Tibial artery (tissue), 4 donors: ENCODE results near the gene DEPDC1.
"Not testable (repeated sequence)": the region's sequence is repeated elsewhere in the genome, so short reads cannot be mapped to it uniquely, and the experiment has no call there.

Source experiments
- DNase-seq, 2 donors: peaks; one replicate each; pipeline ENCODE4 v3.0.0-alpha.2; 2019
- H3K27ac ChIP-seq, 2 donors: fragments of 200-600 bp; sonication (generic) in 1 of 2; 1 replicate in 1 of 2; 2 replicates in 1 of 2; pipeline ENCODE4 v1.5.1; 2018 to 2019; ENCODE audit warnings: mild to moderate bottlenecking in 1 of 2
- H3K27me3 ChIP-seq, 2 donors: fragments of 200-600 bp; sonication (generic) in 1 of 2; one replicate each; pipeline versions ENCODE4 v1.5.1 to v1.6.0; 2016 to 2019
- H3K36me3 ChIP-seq, 3 donors: fragments of 200-600 bp; sonication (generic) in 2 of 3; one replicate each; pipeline ENCODE4 v1.5.1; 2016 to 2019; ENCODE audit warnings: mild to moderate bottlenecking in 2 of 3
- H3K4me1 ChIP-seq, 4 donors: fragments of 200-600 bp; sonication (generic) in 2 of 4; 1 replicate in 3 of 4; 2 replicates in 1 of 4; pipeline ENCODE4 v1.5.1; 2016 to 2019
- H3K4me3 ChIP-seq, 2 donors: fragments of 200-600 bp; sonication (generic) in 1 of 2; 1 replicate in 1 of 2; 2 replicates in 1 of 2; pipeline ENCODE4 v1.5.1; 2018 to 2019; ENCODE audit warnings: mild to moderate bottlenecking in 2 of 2
- H3K9me3 ChIP-seq, 3 donors: fragments of 200-600 bp; sonication (generic) in 1 of 3; one replicate each; pipeline ENCODE4 v1.5.1; 2016 to 2019
- intact Hi-C: fragments of 100-400 bp; cut with DNase I; formaldehyde crosslinking; loops from one replicate; pipeline ENCODE4 v1.15.0; 2023; ENCODE audit warnings: low total_unique reads
- TF ChIP-seq, protein P1 (sequence below), 2 experiments: fragments of 200-600 bp in 1 of 2; fragments of 450-650 bp in 1 of 2; IDR thresholded peaks; one replicate each; pipeline ENCODE4 v1.5.1; 2017 to 2019; ENCODE audit warnings: antibody characterized with exemption in 2 of 2, mild to moderate bottlenecking in 1 of 2, moderate library complexity in 1 of 2

The DEPDC1 gene

DNA sequence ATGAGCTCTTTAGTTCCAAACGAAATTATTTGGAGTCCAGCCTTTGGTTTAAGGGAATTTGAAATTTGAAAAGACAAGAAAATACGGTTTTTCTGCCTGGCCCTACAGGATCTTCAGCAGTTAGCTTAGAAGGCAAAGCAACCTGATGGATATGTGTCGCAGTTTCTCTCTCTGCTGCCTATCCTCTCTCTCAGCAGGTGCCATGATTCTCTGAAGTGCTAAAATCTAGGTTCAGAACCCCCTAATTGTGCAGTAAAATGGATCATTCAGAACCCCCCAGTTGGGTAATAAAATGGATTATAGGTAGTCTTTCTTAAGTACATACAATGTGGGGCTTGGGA is 446 bp upstream of the DEPDC1 start:
- TF ChIP-seq, protein P1, sequence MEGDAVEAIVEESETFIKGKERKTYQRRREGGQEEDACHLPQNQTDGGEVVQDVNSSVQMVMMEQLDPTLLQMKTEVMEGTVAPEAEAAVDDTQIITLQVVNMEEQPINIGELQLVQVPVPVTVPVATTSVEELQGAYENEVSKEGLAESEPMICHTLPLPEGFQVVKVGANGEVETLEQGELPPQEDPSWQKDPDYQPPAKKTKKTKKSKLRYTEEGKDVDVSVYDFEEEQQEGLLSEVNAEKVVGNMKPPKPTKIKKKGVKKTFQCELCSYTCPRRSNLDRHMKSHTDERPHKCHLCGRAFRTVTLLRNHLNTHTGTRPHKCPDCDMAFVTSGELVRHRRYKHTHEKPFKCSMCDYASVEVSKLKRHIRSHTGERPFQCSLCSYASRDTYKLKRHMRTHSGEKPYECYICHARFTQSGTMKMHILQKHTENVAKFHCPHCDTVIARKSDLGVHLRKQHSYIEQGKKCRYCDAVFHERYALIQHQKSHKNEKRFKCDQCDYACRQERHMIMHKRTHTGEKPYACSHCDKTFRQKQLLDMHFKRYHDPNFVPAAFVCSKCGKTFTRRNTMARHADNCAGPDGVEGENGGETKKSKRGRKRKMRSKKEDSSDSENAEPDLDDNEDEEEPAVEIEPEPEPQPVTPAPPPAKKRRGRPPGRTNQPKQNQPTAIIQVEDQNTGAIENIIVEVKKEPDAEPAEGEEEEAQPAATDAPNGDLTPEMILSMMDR (IDR thresholded peaks at IDR 0.05), result no peak
- Histone ChIP-seq H3K9me3 (no peaks in the 10 kb centered on the region), H3K27ac (peak overlapping the region; percentile 67 to 71), H3K4me3 (peak overlapping the region; percentile 60 to 64), H3K36me3 (no peaks in the 10 kb centered on the region), H3K4me1 (peaks cover 0 to 10% (median 9%) of the 10 kb centered on the region in 4 donors), H3K27me3 (no peaks in the 10 kb centered on the region)
- intact Hi-C loops, result no loop called here
- DNase-seq, result no peak

DNA sequence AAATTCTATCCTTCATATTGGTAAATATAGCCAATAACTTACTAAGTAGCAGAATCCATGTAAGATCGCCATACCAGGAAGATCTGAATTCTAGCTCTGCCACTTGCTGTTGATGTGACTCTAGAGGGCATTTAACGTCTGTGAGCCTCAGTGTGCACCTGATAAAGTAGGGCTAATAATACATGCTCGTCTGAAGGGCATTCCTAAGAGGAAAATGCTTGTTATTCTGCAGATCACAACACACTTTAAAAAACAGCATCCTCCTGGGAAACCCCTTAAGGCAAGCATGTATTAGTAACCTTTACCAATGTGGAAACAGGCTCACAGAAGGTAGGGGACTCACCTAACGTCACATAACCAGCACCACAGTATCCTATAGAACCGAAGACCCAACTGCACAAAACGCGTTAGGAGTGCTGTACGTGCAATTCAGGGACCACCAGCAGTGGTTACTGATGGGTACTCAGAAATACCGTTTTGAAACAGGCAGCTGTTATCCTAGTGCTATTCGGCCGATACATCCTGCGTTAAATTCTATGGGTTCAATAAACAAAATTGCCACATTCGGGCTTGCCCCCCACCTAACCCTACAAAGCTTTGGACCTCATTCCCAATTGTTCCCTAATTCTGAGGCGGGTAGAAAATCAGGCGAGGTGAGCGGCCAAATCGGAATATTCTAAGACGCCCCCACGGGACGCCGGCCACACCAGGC is 758 bp downstream of the DEPDC1 start:
- intact Hi-C loops, result no loop called here
- no peaks in the 10 kb centered on the region for H3K9me3 ChIP-seq
- no peak for DNase-seq
- TF ChIP-seq, protein P1 (IDR thresholded peaks at IDR 0.05), result no peak
- H3K4me1 ChIP-seq, result peaks cover 0 to 10% (median 9%) of the 10 kb centered on the region in 4 donors
- H3K4me3 ChIP-seq, result peak overlapping the region; percentile 60 to 64
- H3K27me3 ChIP-seq, result no peaks in the 10 kb centered on the region
- H3K36me3 ChIP-seq, result no peaks in the 10 kb centered on the region
- H3K27ac ChIP-seq, result peak overlapping the region; percentile 5 to 67

DNA sequence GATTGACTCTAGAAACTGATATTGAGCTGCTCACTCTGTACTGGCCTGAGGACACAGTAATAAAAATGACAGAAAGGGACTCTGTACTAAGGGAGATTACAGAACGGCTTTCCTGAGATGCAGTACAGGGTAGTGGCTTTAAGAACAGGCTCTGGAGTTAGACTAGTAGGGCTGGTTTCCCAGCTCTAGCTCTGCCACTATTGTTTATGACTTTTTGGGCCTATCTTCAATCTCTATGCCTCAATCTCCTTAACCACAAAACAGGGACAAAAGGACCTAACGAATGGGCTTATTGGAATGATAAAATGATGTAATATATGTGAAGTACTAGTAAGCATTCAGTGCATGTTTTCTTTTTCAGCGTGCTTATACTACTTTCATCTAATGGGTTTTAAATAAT is 1.4 kb downstream of the DEPDC1 start:
- intact Hi-C loops, result no loop called here
- TF ChIP-seq, protein P1 (IDR thresholded peaks at IDR 0.05), result no peak
- no peak overlapping the region for H3K4me3 ChIP-seq
- H3K27ac ChIP-seq, result no peak overlapping the region
- H3K36me3 ChIP-seq, result no peaks in the 10 kb centered on the region
- H3K4me1 ChIP-seq, result peaks cover 0 to 10% (median 9%) of the 10 kb centered on the region in 4 donors
- no peak for DNase-seq
- H3K27me3 ChIP-seq, result no peaks in the 10 kb centered on the region
- H3K9me3 ChIP-seq, result no peaks in the 10 kb centered on the region

DNA sequence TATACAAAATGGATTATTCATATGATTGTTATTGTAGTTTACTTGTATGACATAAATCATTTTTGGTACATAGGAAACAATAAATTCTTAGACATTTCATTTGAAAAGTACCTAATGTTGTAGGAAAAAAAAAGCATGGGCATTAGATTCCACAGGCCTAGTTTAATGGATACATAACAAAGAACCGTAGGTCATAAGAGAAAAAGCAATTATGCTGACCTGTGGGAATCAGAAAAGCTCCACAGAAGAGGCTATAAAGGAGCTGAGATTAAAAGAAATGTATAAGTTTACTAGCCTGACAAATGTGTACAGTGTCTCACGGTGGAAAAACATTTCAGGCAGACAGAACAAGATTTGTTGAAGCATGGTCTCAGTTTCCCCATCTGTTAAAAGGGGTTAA is 3.7 kb downstream of the DEPDC1 start:
- H3K27me3 ChIP-seq, result no peaks in the 10 kb centered on the region
- no peaks in the 10 kb centered on the region for H3K36me3 ChIP-seq
- peaks cover 0 to 10% (median 9%) of the 10 kb centered on the region in 4 donors for H3K4me1 ChIP-seq
- H3K9me3 ChIP-seq, result no peaks in the 10 kb centered on the region
- H3K4me3 ChIP-seq, result no peak overlapping the region
- no peak overlapping the region for H3K27ac ChIP-seq
- intact Hi-C loops, result no loop called here
- TF ChIP-seq, protein P1 (IDR thresholded peaks at IDR 0.05), result no peak
- no peak for DNase-seq

DNA sequence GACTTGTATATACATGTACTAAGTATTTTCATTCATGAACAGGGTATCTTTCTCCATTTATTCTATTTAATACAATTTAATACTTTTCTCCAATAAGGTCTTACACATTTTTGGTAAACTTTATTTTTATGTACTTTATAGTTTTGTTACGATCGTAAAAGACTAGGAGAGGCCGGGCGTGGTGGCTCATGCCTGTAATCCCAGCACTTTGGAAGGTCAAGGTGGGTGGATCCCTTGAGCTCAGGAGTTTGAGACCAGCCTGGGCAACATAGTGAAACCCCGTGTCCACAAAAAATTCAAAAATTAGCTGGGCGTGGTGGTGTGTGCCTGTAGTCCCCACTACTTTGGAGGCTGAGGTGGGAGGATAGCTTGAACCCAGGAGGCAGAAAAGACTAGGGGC is 4.6 kb downstream of the DEPDC1 start:
- H3K27me3 ChIP-seq, H3K36me3 ChIP-seq, H3K27ac ChIP-seq, intact Hi-C loops, DNase-seq, H3K4me3 ChIP-seq, H3K9me3 ChIP-seq: not testable (repeated sequence)
- H3K4me1 ChIP-seq, result peaks cover 0 to 10% (median 9%) of the 10 kb centered on the region in 4 donors

DNA sequence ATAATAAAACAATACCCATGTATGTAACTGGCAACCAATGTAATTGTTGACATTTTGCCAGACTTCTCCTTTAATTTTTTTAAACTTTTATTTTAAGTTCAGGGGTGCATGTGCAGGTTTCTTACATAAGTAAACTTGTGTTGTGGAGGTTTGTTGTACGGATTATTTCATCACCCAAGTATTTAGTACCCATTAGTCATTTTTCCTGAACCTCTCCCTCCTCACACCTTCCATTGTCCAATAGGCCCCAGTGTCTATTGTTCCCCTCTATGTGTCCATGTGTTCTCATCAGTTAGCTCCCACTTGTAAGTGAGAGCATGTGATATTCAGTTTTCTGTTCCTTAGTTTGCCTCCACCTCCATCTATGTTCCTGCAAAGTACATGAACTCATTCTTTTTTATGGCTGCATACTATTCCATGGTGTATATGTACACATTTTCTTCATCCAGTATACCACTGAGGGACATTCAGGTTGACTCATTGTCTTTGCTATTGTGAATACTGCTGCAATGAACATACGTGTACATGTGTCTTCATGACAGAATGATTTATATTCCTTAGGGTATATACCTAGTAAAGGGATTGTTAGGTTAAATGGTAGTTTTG is 6.7 kb downstream of the DEPDC1 start:
- no peaks in the 10 kb centered on the region for H3K4me1 ChIP-seq
- H3K27me3 ChIP-seq, result no peaks in the 10 kb centered on the region
- TF ChIP-seq, protein P1 (IDR thresholded peaks at IDR 0.05), result no peak
- no peak overlapping the region for H3K27ac ChIP-seq
- no peak for DNase-seq
- intact Hi-C loops, result no loop called here
- H3K9me3 ChIP-seq, result no peaks in the 10 kb centered on the region
- H3K4me3 ChIP-seq, result no peak overlapping the region
- H3K36me3 ChIP-seq, result no peaks in the 10 kb centered on the region
